Nephron progenitor cell (in vitro differentiated cells): ENCODE data around the gene WFDC10B.
"Not testable (repeated sequence)": the region's sequence is repeated elsewhere in the genome, so short reads cannot be mapped to it uniquely, and the experiment has no call there.

Experiments
- DNase-seq: peaks from one replicate; pipeline ENCODE4 v3.0.0; 2021
- H3K27ac Mint-ChIP-seq: 2 replicates; pipeline ENCODE4 v1.8.0; 2021; ENCODE audit warnings: mild to moderate bottlenecking, moderate library complexity, mixed read lengths
- H3K27me3 Mint-ChIP-seq: 2 replicates; pipeline ENCODE4 v1.8.0; 2021; ENCODE audit warnings: mild to moderate bottlenecking, low read depth, mixed read lengths; ENCODE audit not compliant: poor library complexity
- H3K36me3 Mint-ChIP-seq: 2 replicates; pipeline ENCODE4 v1.8.0; 2021; ENCODE audit warnings: low read depth, mixed read lengths
- H3K4me1 Mint-ChIP-seq: 2 replicates; pipeline ENCODE4 v1.8.0; 2021; ENCODE audit warnings: mixed read lengths
- H3K4me3 Mint-ChIP-seq: 2 replicates; pipeline ENCODE4 v1.8.0; 2021; ENCODE audit warnings: mild to moderate bottlenecking, moderate library complexity, mixed read lengths
- H3K9me3 Mint-ChIP-seq: 2 replicates; pipeline ENCODE4 v1.8.0; 2021; ENCODE audit warnings: mild to moderate bottlenecking, moderate library complexity, mixed read lengths
- CTCF ChIP-seq: fragments of 200-600 bp; sonication (generic); IDR thresholded peaks from 2 replicates; pipeline ENCODE4 v1.5.0; 2021; ENCODE audit warnings: antibody characterized with exemption

The WFDC10B gene

GRCh38 chr20:45672765-45673164 is 32.1 kb downstream of the WFDC10B start:
- TF ChIP-seq CTCF, result no peak
- Mint-ChIP-seq H3K4me1 (no peaks in the 10 kb centered on the region), H3K27me3 (peaks cover 4% of the 10 kb centered on the region), H3K9me3 (peaks cover 39% of the 10 kb centered on the region), H3K27ac (no peak overlapping the region), H3K4me3 (no peak overlapping the region), H3K36me3 (no peaks in the 10 kb centered on the region)
- no peak for DNase-seq

- no peaks in the 10 kb centered on the region for H3K4me1 Mint-ChIP-seq
- H3K27me3 Mint-ChIP-seq, result peaks cover 4% of the 10 kb centered on the region
- H3K9me3 Mint-ChIP-seq, result peaks cover 22% of the 10 kb centered on the region
- no peak within 1 kb of the TSS for H3K27ac Mint-ChIP-seq
- H3K36me3 Mint-ChIP-seq, result no peaks in the 10 kb centered on the region
- no peak for DNase-seq
- no peak for TF ChIP-seq CTCF
- H3K4me3 Mint-ChIP-seq, result no peak within 1 kb of the TSS
Observed at GRCh38 chr20:45670139-45670538, 34.7 kb downstream of the WFDC10B start, which contains the start of gene WFDC11. WFDC11 (minus strand) TSS chr20:45670239; CDS start chr20:45650600, 19,639 bp downstream.

GRCh38 chr20:45657038-45657437 is 47.8 kb downstream of the WFDC10B start:
- not testable (repeated sequence) for H3K4me3 Mint-ChIP-seq, H3K36me3 Mint-ChIP-seq, H3K4me1 Mint-ChIP-seq, H3K27me3 Mint-ChIP-seq, H3K27ac Mint-ChIP-seq, DNase-seq
- H3K9me3 Mint-ChIP-seq, result peaks cover 29% of the 10 kb centered on the region

GRCh38 chr20:45651726-45652125 is 53.1 kb downstream of the WFDC10B start:
- H3K9me3 Mint-ChIP-seq, result peaks cover 28% of the 10 kb centered on the region
- H3K4me1 Mint-ChIP-seq, H3K27ac Mint-ChIP-seq, H3K4me3 Mint-ChIP-seq, DNase-seq, H3K36me3 Mint-ChIP-seq, H3K27me3 Mint-ChIP-seq: not testable (repeated sequence)

- Mint-ChIP-seq H3K4me3 (no peak overlapping the region), H3K27ac (no peak overlapping the region), H3K27me3 (peaks cover 3% of the 10 kb centered on the region), H3K9me3 (peaks cover 28% of the 10 kb centered on the region), H3K36me3 (no peaks in the 10 kb centered on the region), H3K4me1 (no peaks in the 10 kb centered on the region)
- no peak for TF ChIP-seq CTCF
- no peak for DNase-seq
Observed at GRCh38 chr20:45649312-45649863, 55.4 kb downstream of the WFDC10B start.

GRCh38 chr20:45647441-45648050 is 57.3 kb downstream of the WFDC10B start:
- H3K36me3 Mint-ChIP-seq, result no peaks in the 10 kb centered on the region
- H3K27me3 Mint-ChIP-seq, result peaks cover 3% of the 10 kb centered on the region
- peaks cover 28% of the 10 kb centered on the region for H3K9me3 Mint-ChIP-seq
- no peak overlapping the region for H3K27ac Mint-ChIP-seq
- no peaks in the 10 kb centered on the region for H3K4me1 Mint-ChIP-seq
- no peak for DNase-seq
- no peak overlapping the region for H3K4me3 Mint-ChIP-seq
- TF ChIP-seq CTCF, result no peak

- no peak overlapping the region for H3K4me3 Mint-ChIP-seq
- no peaks in the 10 kb centered on the region for H3K4me1 Mint-ChIP-seq
- H3K36me3 Mint-ChIP-seq, result no peaks in the 10 kb centered on the region
- H3K27ac Mint-ChIP-seq, result no peak overlapping the region
- no peak for DNase-seq
- peaks cover 3% of the 10 kb centered on the region for H3K27me3 Mint-ChIP-seq
- TF ChIP-seq CTCF, result no peak
- H3K9me3 Mint-ChIP-seq, result peaks cover 28% of the 10 kb centered on the region
Observed at GRCh38 chr20:45646875-45647274, 57.9 kb downstream of the WFDC10B start.

GRCh38 chr20:45645869-45646268 is 59.0 kb downstream of the WFDC10B start:
- not testable (repeated sequence) for H3K27me3 Mint-ChIP-seq, H3K4me1 Mint-ChIP-seq, H3K36me3 Mint-ChIP-seq, H3K27ac Mint-ChIP-seq, DNase-seq, H3K4me3 Mint-ChIP-seq
- H3K9me3 Mint-ChIP-seq, result peaks cover 19% of the 10 kb centered on the region

GRCh38 chr20:45641076-45641475 is 63.7 kb downstream of the WFDC10B start:
- H3K27ac Mint-ChIP-seq, H3K36me3 Mint-ChIP-seq, H3K4me3 Mint-ChIP-seq, DNase-seq, H3K4me1 Mint-ChIP-seq: not testable (repeated sequence)
- Mint-ChIP-seq H3K9me3 (peaks cover 13% of the 10 kb centered on the region), H3K27me3 (peaks cover 11% of the 10 kb centered on the region)
